A549 (cell line): ENCODE measurements around the gene SLC7A8. TPM values are rescaled to one million over a fixed set of nuclear protein-coding genes. Genes with fewer than 3 reads are reported as not detected.
A peak's percentile ranks its signal among the peaks of the same experiment; 100 is the strongest.

ENCODE experiments used
- ATAC-seq, 2 experiments: fragments of 200-7000 bp in 1 of 2; fragments of >200 bp in 1 of 2; cut with Nextera tagmentation in 1 of 2; cut with Tn5 transposase in 1 of 2; 3 replicates each; pipeline versions ENCODE4 v1.8.0 to v1.9.1; 2018 to 2020; ENCODE audit warnings: mild to moderate bottlenecking in 1 of 2, moderate library complexity in 1 of 2
- CTCF ChIA-PET: fragments of 300-600 bp; sonication (Branson Sonifier 250); formaldehyde crosslinking; extraction: SDS; loops from one replicate; lab custom pipeline; 2021; ENCODE audit warnings: antibody characterized with exemption, inconsistent platforms; lab: Yijun Ruan, JAX
- POLR2A ChIA-PET: fragments of 350-600 bp; formaldehyde crosslinking; extraction: SDS; loops from one replicate; lab custom pipeline; 2021; ENCODE audit warnings: antibody characterized with exemption, inconsistent platforms; lab: Yijun Ruan, JAX
- DNase-seq, 2 experiments: peaks; one replicate each; pipeline versions ENCODE4 v3.0.0 to v3.0.0-alpha.2; 2011 to 2016; ENCODE audit warnings: low read depth in 1 of 2, low spot score in 1 of 2
- FAIRE-seq: peaks from 2 replicates; lab custom pipeline; 2011; peaks lifted over from hg19 to GRCh38; lab: Jason Lieb, UNC
- H3K27ac ChIP-seq, 2 experiments: fragments of >200 bp; sonication (Bioruptor Twin); formaldehyde crosslinking; 3 replicates each; pipeline ENCODE4 v1.5.1; 2016 to 2017
- H3K4me1 ChIP-seq: fragments of >200 bp; sonication (Bioruptor Twin); formaldehyde crosslinking; 3 replicates; pipeline ENCODE4 v1.6.1; 2016
- H3K4me2 ChIP-seq: fragments of >200 bp; sonication (Bioruptor Twin); formaldehyde crosslinking; 3 replicates; pipeline ENCODE4 v1.6.1; 2016
- H3K4me3 ChIP-seq: fragments of >200 bp; sonication (Bioruptor Twin); formaldehyde crosslinking; 3 replicates; pipeline ENCODE4 v1.5.1; 2016
- H3K9me3 ChIP-seq: fragments of >200 bp; sonication (Bioruptor Twin); formaldehyde crosslinking; 3 replicates; pipeline ENCODE4 v1.6.1; 2016
- CHD2 ChIP-seq: fragments of 150-350 bp; IDR thresholded peaks from 2 replicates; pipeline ENCODE4 v1.6.1; 2014; ENCODE audit warnings: low read length; ENCODE audit not compliant: partially characterized antibody
- CHD4 ChIP-seq: fragments of 200-600 bp; sonication (generic); IDR thresholded peaks from 2 replicates; pipeline ENCODE4 v1.6.1; 2016; ENCODE audit warnings: antibody characterized with exemption, mild to moderate bottlenecking, borderline replicate concordance
- HDAC2 ChIP-seq: fragments of 200-600 bp; sonication (generic); IDR thresholded peaks from 2 replicates; pipeline ENCODE4 v1.6.1; 2016
- NFE2L2 ChIP-seq: fragments of 150-350 bp; conservative IDR thresholded peaks from 2 replicates; pipeline ENCODE4 v1.6.1; 2014; ENCODE audit warnings: low read length
- NPAS2 ChIP-seq: fragments of 250-450 bp; sonication (Bioruptor Pico); IDR thresholded peaks from 2 replicates; pipeline ENCODE4 v1.8.0; 2022; ENCODE audit warnings: mild to moderate bottlenecking, moderate library complexity, borderline replicate concordance
- RAD21 ChIP-seq, 2 experiments: fragments of >200 bp in 1 of 2; sonication (Bioruptor Twin) in 1 of 2; formaldehyde crosslinking in 1 of 2; IDR thresholded peaks in 1 of 2; conservative IDR thresholded peaks in 1 of 2; 2 replicates in 1 of 2; 3 replicates in 1 of 2; pipeline ENCODE4 v1.6.1; 2012 to 2018; ENCODE audit warnings: inconsistent platforms in 1 of 2
- RARB ChIP-seq: fragments of 250-450 bp; sonication (Bioruptor Pico); IDR thresholded peaks from 2 replicates; pipeline ENCODE4 v1.8.0; 2021; ENCODE audit warnings: mild to moderate bottlenecking, moderate library complexity
- TP53 ChIP-seq: fragments of 250-450 bp; sonication (Bioruptor Pico); IDR thresholded peaks from 2 replicates; pipeline ENCODE4 v1.5.0; 2021; ENCODE audit warnings: mild to moderate bottlenecking, moderate library complexity
- ZSCAN20 ChIP-seq: fragments of 250-450 bp; sonication (Bioruptor Pico); IDR thresholded peaks from 2 replicates; pipeline ENCODE4 v1.8.0; 2022; ENCODE audit warnings: mild to moderate bottlenecking, moderate library complexity
- WGBS: methylation state at CpG from one replicate; pipeline ENCODE4 v1.1.6; 2017; ENCODE audit errors: missing lambda C conversion rate; 5-methylcytosine and 5-hydroxymethylcytosine counted together
- polyA plus RNA-seq, 4 experiments: library from polyadenylated mRNA; depleted of rRNA in 3 of 4; stranded (reverse); fragments of >200 nt; fragmentation: RNase III in 1 of 4; extraction: RNeasy Plus Mini Kit Qiagen cat#74134 plus additional on column Dnase treatment in 1 of 4; gene quantifications; 2 replicates in 3 of 4; 3 replicates in 1 of 4; pipeline ENCODE4 v1.2.3, GENCODE V29; 2011 to 2017
- TF ChIP-seq, protein P1 (sequence below): fragments of >200 bp; sonication (Bioruptor Twin); formaldehyde crosslinking; IDR thresholded peaks from 2 replicates; pipeline ENCODE4 v1.6.1; 2016
- TF ChIP-seq, protein P2 (sequence below): fragments of >200 bp; sonication (Bioruptor Twin); formaldehyde crosslinking; IDR thresholded peaks from 3 replicates; pipeline ENCODE4 v1.5.1; 2016
- TF ChIP-seq, protein P3 (sequence below): fragments of 250-450 bp; sonication (Bioruptor Pico); IDR thresholded peaks from 2 replicates; pipeline ENCODE4 v1.5.0; 2020; ENCODE audit warnings: low read depth, mild to moderate bottlenecking, moderate library complexity
- TF ChIP-seq, protein P4 (sequence below): IDR thresholded peaks from 2 replicates; pipeline ENCODE4 v1.6.1; 2012; ENCODE audit warnings: low read depth, borderline replicate concordance

SLC7A8 gene
- polyA plus RNA-seq, 2 of the 4 experiments (the other 2 are of a cell fraction) = 0.28 to 0.35 TPM

DNA sequence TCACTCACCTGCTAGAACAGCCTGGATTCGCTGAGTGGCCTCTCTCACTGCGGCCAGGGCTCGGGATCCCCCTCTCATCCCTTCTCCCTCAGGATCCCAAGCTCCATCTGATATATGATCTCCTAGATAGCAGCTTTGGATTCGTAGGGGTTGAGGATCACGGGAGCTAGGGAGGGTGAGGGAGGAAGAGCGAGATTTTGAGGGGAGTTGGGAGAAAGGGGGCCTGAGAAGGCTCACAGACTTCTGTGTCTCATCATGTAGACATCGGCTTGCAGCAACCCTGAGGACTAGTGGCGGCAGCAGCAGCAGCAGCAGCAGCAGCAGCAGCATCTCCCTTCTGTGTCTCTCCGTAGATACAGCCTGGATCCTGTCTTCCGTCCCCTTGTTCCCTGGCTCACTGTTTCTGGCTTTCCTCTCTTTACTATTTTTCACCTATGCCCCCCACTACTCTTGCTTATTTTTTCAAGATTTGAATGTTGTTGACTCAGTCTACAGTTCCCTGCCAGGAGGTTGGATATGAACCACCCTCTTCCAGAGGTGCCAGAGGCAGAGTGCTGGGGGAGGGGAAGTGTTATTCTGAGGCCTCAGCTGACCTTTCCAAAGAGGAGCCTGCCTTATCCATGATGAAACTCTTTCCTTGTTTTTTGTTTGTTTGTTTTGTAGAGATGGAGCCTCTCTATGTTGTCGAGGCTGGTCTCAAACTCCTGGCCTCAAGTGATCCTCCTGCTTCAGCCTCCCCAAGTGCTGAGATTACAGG is 78.7 kb downstream of the SLC7A8 start, which contains the start of gene CIROP:
Gene CIROP (minus strand): TSS at position 399 of the 757 bp plus-strand sequence. CDS start 69 bp downstream, at position 330.
- Histone ChIP-seq H3K4me1 (0 out of 3 replicates have a peak, but pooled peaks cover 4% of the 10 kb centered on the region), H3K4me2 (no peak within 1 kb of the TSS), H3K27ac (no peak within 1 kb of the TSS), H3K4me3 (no peak within 1 kb of the TSS), H3K9me3 (no peaks in the 10 kb centered on the region)
- no peak for DNase-seq
- no peak for FAIRE-seq
- ChIA-PET POLR2A (interaction anchor here (1.6 kb wide), 1 partner anchor 10 kb away, joined by 8 read pairs; the partner anchor contains the start of genes ACIN1 and C14orf119), CTCF (interaction anchor here (0.9 to 8.3 kb wide), 5 partner anchors 27 to 196 kb away, joined by 3 to 56 read pairs (median 6); no protein-coding TSS in a partner anchor)
- 69% methylated on average over 11 of the region's 11 CpGs for WGBS
- TF ChIP-seq CHD4 (no peak), RARB (no peak), CHD2 (no peak), ZSCAN20 (CRISPR knock-in tag) (no peak)
- TF ChIP-seq, protein P1, sequence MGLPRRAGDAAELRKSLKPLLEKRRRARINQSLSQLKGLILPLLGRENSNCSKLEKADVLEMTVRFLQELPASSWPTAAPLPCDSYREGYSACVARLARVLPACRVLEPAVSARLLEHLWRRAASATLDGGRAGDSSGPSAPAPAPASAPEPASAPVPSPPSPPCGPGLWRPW = no peak
- peak in 1 of 2 experiments; percentile 5; a peak in 1 of 6 replicates for ATAC-seq

DNA sequence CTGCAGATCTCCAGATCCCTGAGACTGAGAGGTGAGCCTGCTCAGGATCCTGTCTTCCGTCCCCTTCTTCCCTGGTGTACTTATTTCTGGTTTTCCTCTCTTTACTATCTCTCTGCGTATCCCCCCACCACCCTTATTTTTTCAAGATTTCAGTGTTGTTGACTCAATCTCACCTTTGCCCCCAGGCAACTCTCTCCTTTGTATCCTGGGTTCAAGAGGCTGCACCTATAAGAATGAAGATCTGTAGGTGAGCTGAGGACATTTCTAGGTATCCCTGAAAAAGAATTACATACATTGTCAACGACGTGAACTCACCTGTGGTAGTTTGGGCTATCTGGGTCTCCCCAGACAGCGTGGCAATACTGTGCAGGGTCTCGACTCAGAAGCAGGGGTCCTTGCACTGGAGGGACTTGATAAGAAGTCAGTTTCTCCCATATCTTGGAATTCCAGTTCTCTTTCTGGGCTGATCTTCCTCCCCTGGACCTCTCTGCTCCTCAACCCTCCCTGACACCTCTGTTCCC is 79.3 kb downstream of the SLC7A8 start:
- no peak overlapping the region for H3K4me2 ChIP-seq
- 0 out of 3 replicates have a peak, but pooled peaks cover 4% of the 10 kb centered on the region for H3K4me1 ChIP-seq
- no peak overlapping the region for H3K27ac ChIP-seq
- no peak for FAIRE-seq
- 0 out of 6 replicates have a peak, but pooled peaks of 1 of the 2 experiments have one; percentile 8 for ATAC-seq
- H3K4me3 ChIP-seq = no peak overlapping the region
- POLR2A ChIA-PET = interaction anchor here (1.6 kb wide), 1 partner anchor 9 kb away, joined by 8 read pairs; the partner anchor contains the start of genes ACIN1 and C14orf119
- H3K9me3 ChIP-seq = no peaks in the 10 kb centered on the region
- WGBS = 63% methylated on average over 6 of the region's 6 CpGs
- no peak for DNase-seq
- CTCF ChIA-PET = interaction anchor here (0.9 to 8.3 kb wide), 4 partner anchors 27 to 118 kb away, joined by 5 to 56 read pairs (median 6); no protein-coding TSS in a partner anchor
- TF ChIP-seq, protein P2, sequence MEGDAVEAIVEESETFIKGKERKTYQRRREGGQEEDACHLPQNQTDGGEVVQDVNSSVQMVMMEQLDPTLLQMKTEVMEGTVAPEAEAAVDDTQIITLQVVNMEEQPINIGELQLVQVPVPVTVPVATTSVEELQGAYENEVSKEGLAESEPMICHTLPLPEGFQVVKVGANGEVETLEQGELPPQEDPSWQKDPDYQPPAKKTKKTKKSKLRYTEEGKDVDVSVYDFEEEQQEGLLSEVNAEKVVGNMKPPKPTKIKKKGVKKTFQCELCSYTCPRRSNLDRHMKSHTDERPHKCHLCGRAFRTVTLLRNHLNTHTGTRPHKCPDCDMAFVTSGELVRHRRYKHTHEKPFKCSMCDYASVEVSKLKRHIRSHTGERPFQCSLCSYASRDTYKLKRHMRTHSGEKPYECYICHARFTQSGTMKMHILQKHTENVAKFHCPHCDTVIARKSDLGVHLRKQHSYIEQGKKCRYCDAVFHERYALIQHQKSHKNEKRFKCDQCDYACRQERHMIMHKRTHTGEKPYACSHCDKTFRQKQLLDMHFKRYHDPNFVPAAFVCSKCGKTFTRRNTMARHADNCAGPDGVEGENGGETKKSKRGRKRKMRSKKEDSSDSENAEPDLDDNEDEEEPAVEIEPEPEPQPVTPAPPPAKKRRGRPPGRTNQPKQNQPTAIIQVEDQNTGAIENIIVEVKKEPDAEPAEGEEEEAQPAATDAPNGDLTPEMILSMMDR = no peak
- TF ChIP-seq RAD21 (conservative IDR thresholded peaks at IDR 0.05 in 1 of 2, IDR thresholded peaks at IDR 0.05 in 1 of 2) (no peak), NPAS2 (CRISPR knock-in tag) (no peak), TP53 (no peak)

DNA sequence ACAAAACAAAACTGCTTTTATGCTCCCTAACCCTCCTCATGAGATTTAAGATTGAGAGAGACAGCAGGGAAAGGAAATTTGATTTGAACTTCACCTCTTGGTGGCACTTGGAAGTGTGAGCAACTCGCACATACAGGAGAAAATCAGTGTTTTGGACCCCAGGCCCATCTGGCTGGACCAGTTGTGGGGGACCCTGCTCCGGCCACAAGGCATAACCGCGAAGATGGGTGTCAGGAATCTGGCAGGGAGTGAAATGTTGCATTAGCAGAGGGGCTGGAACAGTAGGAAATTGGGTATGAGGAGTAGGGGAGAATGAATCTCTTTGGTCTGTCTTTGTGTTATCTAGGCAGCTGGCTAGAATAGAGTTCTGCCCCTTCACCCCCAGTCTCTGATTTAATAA is 79.9 kb downstream of the SLC7A8 start:
- Histone ChIP-seq H3K4me2 (no peak overlapping the region), H3K9me3 (no peaks in the 10 kb centered on the region), H3K4me3 (no peak overlapping the region), H3K27ac (no peak overlapping the region), H3K4me1 (0 out of 3 replicates have a peak, but pooled peaks cover 4% of the 10 kb centered on the region)
- no peak for DNase-seq
- ChIA-PET CTCF (interaction anchor here (0.9 to 8.3 kb wide), 7 partner anchors 17 to 191 kb away, joined by 3 to 56 read pairs (median 9); no protein-coding TSS in a partner anchor), POLR2A (interaction anchor here (1.6 kb wide), 1 partner anchor 8 kb away, joined by 8 read pairs; the partner anchor contains the start of genes ACIN1 and C14orf119)
- WGBS = 90% methylated on average over 4 of the region's 4 CpGs
- FAIRE-seq = no peak
- no peak for ATAC-seq
- TF ChIP-seq, protein P3, sequence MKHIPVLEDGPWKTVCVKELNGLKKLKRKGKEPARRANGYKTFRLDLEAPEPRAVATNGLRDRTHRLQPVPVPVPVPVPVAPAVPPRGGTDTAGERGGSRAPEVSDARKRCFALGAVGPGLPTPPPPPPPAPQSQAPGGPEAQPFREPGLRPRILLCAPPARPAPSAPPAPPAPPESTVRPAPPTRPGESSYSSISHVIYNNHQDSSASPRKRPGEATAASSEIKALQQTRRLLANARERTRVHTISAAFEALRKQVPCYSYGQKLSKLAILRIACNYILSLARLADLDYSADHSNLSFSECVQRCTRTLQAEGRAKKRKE (CRISPR knock-in tag) = no peak
- TF ChIP-seq NFE2L2 = no peak
- TF ChIP-seq HDAC2 = no peak
- TF ChIP-seq, protein P4, sequence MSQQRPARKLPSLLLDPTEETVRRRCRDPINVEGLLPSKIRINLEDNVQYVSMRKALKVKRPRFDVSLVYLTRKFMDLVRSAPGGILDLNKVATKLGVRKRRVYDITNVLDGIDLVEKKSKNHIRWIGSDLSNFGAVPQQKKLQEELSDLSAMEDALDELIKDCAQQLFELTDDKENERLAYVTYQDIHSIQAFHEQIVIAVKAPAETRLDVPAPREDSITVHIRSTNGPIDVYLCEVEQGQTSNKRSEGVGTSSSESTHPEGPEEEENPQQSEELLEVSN = no peak
